ENCODE measurements around the gene PLA2G4D. TPM values are rescaled to one million over a fixed set of nuclear protein-coding genes. Genes with fewer than 3 reads are reported as not detected.
A peak's percentile ranks its signal among the peaks of the same experiment; 100 is the strongest.

Gene PLA2G4D, protein sequence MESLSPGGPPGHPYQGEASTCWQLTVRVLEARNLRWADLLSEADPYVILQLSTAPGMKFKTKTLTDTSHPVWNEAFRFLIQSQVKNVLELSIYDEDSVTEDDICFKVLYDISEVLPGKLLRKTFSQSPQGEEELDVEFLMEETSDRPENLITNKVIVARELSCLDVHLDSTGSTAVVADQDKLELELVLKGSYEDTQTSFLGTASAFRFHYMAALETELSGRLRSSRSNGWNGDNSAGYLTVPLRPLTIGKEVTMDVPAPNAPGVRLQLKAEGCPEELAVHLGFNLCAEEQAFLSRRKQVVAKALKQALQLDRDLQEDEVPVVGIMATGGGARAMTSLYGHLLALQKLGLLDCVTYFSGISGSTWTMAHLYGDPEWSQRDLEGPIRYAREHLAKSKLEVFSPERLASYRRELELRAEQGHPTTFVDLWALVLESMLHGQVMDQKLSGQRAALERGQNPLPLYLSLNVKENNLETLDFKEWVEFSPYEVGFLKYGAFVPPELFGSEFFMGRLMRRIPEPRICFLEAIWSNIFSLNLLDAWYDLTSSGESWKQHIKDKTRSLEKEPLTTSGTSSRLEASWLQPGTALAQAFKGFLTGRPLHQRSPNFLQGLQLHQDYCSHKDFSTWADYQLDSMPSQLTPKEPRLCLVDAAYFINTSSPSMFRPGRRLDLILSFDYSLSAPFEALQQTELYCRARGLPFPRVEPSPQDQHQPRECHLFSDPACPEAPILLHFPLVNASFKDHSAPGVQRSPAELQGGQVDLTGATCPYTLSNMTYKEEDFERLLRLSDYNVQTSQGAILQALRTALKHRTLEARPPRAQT
- total RNA-seq (2014; rRNA removed; shearing (Covaris generic); ENCODE audit: low replicate concordance): not detected in 2 replicates

- in situ Hi-C loops (cut with HindIII; ENCODE audit: low pct_unique_long_range_greater_than_20kb, low sequenced_read_pairs): no loop called here
- DNase-seq (ENCODE audit: low read depth): no peak
Measured at GRCh38 chr15:42094512-42094963, at the start of gene PLA2G4D. Gene PLA2G4D (minus strand): TSS chr15:42094562. CDS start chr15:42094459, 103 bp downstream.

- in situ Hi-C loops (cut with HindIII; ENCODE audit: low pct_unique_long_range_greater_than_20kb, low sequenced_read_pairs): no loop called here
- no peak for DNase-seq (ENCODE audit: low read depth)
Measured at GRCh38 chr15:42143356-42143755, 49.0 kb upstream of the PLA2G4D start.

DNA sequence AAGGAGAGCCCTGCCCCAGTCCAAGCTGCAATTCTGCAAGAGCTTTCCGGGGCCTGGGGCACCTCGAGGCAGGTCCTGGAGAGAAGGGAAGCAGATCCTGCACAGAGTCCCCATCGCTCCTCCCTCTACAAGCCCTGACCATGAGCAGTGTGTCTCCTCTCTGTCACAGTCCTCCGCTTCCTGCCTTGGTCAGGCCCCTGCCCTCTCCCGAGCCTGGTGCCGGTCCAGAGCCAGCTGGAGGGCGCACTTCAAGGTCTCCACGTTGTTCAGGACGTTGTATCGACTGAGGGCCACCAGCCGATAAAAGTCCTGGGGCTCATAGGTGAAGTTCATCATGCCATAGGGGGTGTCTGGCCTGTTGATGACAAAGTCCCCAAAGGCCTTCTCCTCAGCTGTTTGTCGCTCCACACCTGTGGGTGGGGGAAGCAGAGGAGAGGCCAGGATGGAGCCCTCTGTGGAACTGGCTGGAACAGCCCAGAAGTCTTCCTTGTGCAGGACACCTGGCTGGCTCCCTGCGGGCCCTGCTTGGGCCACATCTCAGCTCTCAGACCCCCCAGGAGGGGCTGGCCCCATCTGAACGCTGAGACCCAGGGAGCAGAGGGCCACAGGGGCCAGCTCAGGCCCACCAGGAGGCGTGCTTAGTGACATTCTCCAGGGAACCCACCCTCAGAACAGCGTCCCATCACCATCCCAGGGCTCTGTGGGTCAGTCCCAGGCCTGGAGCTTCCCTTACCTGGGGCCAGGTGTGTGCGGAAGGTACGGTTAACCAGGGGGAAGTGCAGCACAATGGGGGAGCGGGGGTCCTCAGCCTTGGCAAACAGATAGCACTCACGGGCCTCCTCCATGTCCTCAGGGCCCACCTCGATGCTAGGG, 47.7 kb upstream of the PLA2G4D start:
- in situ Hi-C loops (cut with HindIII; ENCODE audit: low pct_unique_long_range_greater_than_20kb, low sequenced_read_pairs): no loop called here

DNA sequence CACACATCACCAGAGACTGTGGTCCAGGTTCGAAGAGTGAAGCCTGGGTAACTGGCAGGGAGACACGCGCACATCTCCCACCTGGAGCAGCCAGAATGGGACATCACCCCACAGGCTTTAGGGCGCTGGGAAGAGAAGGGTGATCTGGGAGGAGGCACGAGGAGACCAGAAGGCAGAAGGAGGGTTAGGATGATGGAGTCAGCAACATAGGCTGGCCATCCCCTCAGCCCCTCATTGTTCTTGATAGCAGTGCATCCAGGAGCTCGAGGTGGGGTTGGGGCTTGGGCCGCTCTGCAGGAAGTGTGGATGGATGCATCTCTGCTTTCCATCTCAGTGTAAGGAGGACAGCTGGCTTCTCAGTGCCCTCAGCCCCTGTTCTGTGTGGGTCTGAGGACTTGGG, 46.9 kb upstream of the PLA2G4D start:
- in situ Hi-C loops (cut with HindIII; ENCODE audit: low pct_unique_long_range_greater_than_20kb, low sequenced_read_pairs): no loop called here
- no peak for DNase-seq (ENCODE audit: low read depth)

More for the DNA sequence above, 47.7 kb upstream of the PLA2G4D start:
- DNase-seq (ENCODE audit: low read depth): no peak

DNA sequence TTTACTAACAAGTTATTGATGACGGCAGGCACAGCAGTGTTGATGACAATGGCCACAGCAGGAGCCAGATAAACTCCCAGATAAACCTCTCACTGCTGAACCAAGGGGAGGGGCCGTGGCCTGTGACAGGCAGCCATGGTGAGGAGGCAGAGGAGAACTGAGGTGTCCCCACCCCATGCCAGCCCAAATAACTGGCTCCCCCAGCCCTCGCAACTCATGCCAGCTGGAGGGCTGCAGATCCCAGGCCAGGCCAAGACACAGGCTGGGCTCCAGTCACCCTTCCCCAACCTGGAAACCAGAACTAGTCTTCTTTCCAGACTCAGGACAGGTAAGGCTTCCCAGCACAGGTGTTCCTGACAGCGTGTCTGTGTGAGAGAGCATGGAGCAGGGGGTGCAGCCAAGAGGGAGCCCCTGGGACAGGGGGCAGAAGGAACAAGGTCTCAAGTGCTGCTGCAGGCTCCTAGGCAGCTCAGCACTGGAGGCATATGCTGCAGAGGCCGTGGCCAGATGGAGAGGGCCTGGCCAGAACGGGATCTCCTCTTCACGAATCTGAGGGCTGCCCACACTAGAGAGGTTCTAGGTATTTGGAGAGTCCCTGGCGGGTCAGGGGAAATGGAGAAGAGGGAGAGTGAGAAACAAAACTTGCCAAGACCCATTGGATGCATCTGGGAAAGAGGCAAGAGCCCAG, 46.2 kb upstream of the PLA2G4D start:
- no peak for DNase-seq (ENCODE audit: low read depth)
- in situ Hi-C loops (cut with HindIII; ENCODE audit: low pct_unique_long_range_greater_than_20kb, low sequenced_read_pairs): no loop called here

DNA sequence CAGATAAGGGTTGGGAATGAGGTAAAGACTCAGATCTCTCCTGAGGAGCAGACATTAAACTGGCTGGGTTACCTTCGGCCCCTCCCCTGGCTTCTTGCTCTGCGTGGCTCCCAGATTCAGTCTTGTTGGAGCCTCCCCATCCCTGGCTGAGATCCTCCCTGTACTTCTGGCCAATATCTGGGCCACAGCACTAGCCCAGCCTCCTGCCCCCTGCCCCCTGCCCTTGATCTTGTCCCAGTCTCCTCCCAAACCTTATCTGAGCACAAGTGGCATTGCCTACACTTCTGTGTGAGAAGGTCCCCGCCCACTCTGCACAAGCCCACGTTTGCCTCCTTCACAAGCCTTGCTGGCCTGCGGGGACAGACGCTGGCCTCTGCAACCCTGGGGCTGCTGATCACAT, 45.2 kb upstream of the PLA2G4D start:
- no peak for DNase-seq (ENCODE audit: low read depth)
- in situ Hi-C loops (cut with HindIII; ENCODE audit: low pct_unique_long_range_greater_than_20kb, low sequenced_read_pairs): no loop called here

DNA sequence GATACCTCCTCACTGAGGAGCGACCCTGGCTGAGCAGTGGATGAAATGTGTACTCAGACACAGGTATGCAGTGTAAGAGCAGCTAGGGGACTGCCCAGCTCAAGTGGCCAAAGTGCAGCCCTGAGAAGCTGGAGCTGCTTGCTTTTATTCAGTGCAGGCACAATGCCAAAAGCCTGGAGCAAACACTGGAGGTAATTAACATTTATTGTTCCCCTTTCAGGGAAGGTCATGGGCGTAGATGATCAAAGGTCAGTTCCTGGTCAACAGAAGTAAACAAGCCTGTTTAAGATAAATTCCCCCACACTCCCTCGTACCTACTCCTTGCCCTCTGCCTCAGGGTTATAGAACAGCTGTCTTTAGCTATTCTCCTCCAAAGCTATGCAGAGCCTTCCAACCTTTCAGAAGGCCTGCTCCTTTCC, 44.6 kb upstream of the PLA2G4D start:
- no peak for DNase-seq (ENCODE audit: low read depth)
- in situ Hi-C loops (cut with HindIII; ENCODE audit: low pct_unique_long_range_greater_than_20kb, low sequenced_read_pairs): no loop called here

GRCh38 chr15:42138411-42138810, 44.0 kb upstream of the PLA2G4D start:
- DNase-seq (ENCODE audit: low read depth): no peak
- in situ Hi-C loops (cut with HindIII; ENCODE audit: low pct_unique_long_range_greater_than_20kb, low sequenced_read_pairs): no loop called here

DNA sequence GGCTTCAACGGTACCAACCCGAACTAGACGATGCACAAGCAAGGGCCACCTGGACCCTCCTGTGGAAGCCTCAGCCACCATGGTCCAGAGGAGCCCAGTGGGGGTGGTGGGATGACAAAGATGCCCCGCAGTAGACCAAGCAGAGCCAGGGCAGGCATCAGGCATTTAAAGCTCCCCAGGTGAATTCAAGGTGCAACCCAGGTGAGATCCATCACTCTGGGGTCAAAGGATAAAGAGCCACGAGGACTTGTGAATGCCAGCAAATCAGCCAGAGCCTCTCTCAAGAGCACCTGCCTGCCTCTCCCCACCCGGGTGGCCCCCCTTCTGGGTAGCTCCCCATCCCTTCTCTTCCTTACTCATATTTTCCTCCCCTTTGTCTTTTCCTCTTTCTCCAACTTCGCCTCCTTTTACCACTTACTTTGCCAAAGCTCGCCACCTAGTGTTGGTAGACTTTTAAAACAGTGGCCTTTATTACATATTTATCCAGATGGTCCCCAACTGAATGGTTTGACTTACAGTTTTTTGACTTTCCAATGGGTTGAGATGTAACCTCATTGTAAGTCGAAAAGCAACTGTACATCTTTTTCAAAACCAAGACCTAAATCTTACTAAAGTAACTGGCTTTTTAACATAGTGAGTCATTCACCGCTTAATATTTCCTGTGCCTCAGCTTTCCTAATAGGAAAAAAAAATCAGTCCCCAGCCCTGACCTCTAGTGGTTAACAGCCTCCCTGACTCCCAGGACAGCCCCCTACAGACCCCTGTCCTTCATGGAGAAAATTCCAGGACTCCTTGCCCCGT, 43.3 kb upstream of the PLA2G4D start:
- in situ Hi-C loops (cut with HindIII; ENCODE audit: low pct_unique_long_range_greater_than_20kb, low sequenced_read_pairs): no loop called here
- DNase-seq (ENCODE audit: low read depth): peak; percentile 38

GRCh38 chr15:42136513-42136912, 42.2 kb upstream of the PLA2G4D start:
- in situ Hi-C loops (cut with HindIII; ENCODE audit: low pct_unique_long_range_greater_than_20kb, low sequenced_read_pairs): no loop called here
- DNase-seq (ENCODE audit: low read depth): no peak

GRCh38 chr15:42135351-42135750, 41.0 kb upstream of the PLA2G4D start:
- in situ Hi-C loops (cut with HindIII; ENCODE audit: low pct_unique_long_range_greater_than_20kb, low sequenced_read_pairs): no loop called here
- DNase-seq (ENCODE audit: low read depth): no peak

DNA sequence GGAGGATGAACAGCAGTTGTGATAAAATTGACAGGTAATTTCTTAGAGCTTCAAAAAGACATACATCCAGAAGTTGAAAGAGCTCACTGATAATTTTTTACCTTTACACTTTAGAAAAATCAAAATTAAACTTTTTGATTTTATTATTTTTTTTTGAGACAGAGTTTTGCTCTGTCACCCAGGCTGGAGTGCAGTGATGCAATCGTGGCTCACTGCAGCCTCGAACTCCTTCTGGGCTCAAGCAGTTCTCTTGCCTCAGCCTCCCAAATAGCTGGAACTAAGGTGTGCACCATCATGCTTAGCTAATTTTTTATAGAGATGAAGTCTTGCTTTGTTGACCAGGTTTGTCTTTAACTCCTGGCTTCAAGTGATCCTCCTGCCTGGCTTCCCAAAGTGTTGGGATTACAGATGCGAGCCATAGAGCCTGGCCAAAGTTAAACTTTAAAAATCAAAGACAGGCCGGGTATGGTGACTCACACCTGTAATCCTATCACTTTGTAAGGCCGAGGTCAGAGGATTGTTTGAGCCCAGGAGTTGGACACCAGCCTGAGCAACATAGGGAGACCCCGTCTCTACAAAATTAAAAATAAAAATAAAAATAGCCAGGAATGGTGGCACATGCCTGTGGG, 40.4 kb upstream of the PLA2G4D start:
- in situ Hi-C loops (cut with HindIII; ENCODE audit: low pct_unique_long_range_greater_than_20kb, low sequenced_read_pairs): no loop called here
- peak; percentile 41 for DNase-seq (ENCODE audit: low read depth)

GRCh38 chr15:42133886-42134502, 39.6 kb upstream of the PLA2G4D start:
- peak; percentile 22 for DNase-seq (ENCODE audit: low read depth)
- in situ Hi-C loops (cut with HindIII; ENCODE audit: low pct_unique_long_range_greater_than_20kb, low sequenced_read_pairs): no loop called here

DNA sequence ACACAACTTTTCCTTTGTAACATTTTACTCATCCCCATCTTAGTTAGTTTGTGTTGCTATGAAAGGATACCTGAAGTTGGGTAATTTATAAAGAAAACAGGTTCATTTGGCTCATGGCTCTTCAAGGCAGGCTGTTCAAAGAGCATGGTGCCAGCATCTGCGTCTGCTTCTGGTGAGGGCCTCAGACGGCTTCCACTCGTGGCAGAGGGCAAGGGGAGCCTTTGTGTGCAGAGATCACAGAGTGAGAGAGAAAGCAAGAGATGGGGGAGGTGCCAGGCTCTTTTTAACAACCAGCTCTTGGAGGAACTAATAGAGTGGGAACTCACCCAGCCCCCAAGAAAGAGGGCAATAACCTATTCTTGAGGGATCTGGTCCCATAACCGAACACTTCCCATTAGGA, 39.0 kb upstream of the PLA2G4D start:
- DNase-seq (ENCODE audit: low read depth): no peak
- in situ Hi-C loops (cut with HindIII; ENCODE audit: low pct_unique_long_range_greater_than_20kb, low sequenced_read_pairs): no loop called here

- no peak for DNase-seq (ENCODE audit: low read depth)
- in situ Hi-C loops (cut with HindIII; ENCODE audit: low pct_unique_long_range_greater_than_20kb, low sequenced_read_pairs): no loop called here
Measured at GRCh38 chr15:42131826-42132806, 37.8 kb upstream of the PLA2G4D start.
